ENCODE measurements around the gene TMEM140. TPM values are rescaled to one million over a fixed set of nuclear protein-coding genes. Genes with fewer than 3 reads are reported as not detected.

Gene TMEM140
- total RNA-seq, 2 experiments from 2014 or later: 6.2 to 7.6 TPM

GRCh38 chr7:135175931-135176330 is 28.1 kb downstream of the TMEM140 start:
- ChIA-PET CTCF (no interaction called here), POLR2A (no interaction called here)
- Mint-ChIP-seq H3K27ac (no peak overlapping the region), H3K4me3 (no peak overlapping the region), H3K9me3 (peaks cover 6% of the 10 kb centered on the region), H3K36me3 (ENCODE audit: low read depth) (peaks cover 7% of the 10 kb centered on the region), H3K27me3 (no peaks in the 10 kb centered on the region), H3K4me1 (ENCODE audit: low read depth) (peaks cover 11% of the 10 kb centered on the region)
- intact Hi-C loops (cut with micrococcal nuclease): no loop called here
- no peak for ATAC-seq
- no peak for DNase-seq
- TF ChIP-seq CTCF (IDR thresholded peaks at IDR 0.05): no peak

- DNase-seq (no peak), ATAC-seq (no peak)
- peaks cover 17% of the 10 kb centered on the region for H3K36me3 Mint-ChIP-seq (ENCODE audit: low read depth)
- H3K4me1 Mint-ChIP-seq (ENCODE audit: low read depth): peaks cover 4% of the 10 kb centered on the region
- intact Hi-C loops (cut with micrococcal nuclease): no loop called here
- H3K27ac Mint-ChIP-seq: no peak overlapping the region
- H3K27me3 Mint-ChIP-seq: no peaks in the 10 kb centered on the region
- H3K4me3 Mint-ChIP-seq: no peak overlapping the region
- H3K9me3 Mint-ChIP-seq: peaks cover 14% of the 10 kb centered on the region
- ChIA-PET CTCF (no interaction called here), POLR2A (no interaction called here)
- no peak for TF ChIP-seq CTCF (IDR thresholded peaks at IDR 0.05)
These were observed 29.3 kb downstream of the TMEM140 start for GRCh38 chr7:135177028-135177696.

- CTCF ChIA-PET: interaction anchor here (1.0 to 2.2 kb wide), 3 partner anchors 8 to 12 kb away, joined by 3 to 6 read pairs (median 3); partner anchors contain the start of gene CYREN
- no peaks in the 10 kb centered on the region for H3K27me3 Mint-ChIP-seq
- H3K27ac Mint-ChIP-seq: no peak overlapping the region
- H3K9me3 Mint-ChIP-seq: peaks cover 20% of the 10 kb centered on the region
- no peak for TF ChIP-seq CTCF (IDR thresholded peaks at IDR 0.05)
- intact Hi-C loops (cut with micrococcal nuclease): no loop called here
- no peak overlapping the region for H3K4me3 Mint-ChIP-seq
- POLR2A ChIA-PET: interaction anchor here (1.1 to 1.9 kb wide), 2 partner anchors 8 to 9 kb away, joined by 3 to 5 read pairs; partner anchors contain the start of gene CYREN
- H3K36me3 Mint-ChIP-seq (ENCODE audit: low read depth): peaks cover 29% of the 10 kb centered on the region
- H3K4me1 Mint-ChIP-seq (ENCODE audit: low read depth): no peaks in the 10 kb centered on the region
- DNase-seq: no peak
- ATAC-seq: no peak
These were observed 30.5 kb downstream of the TMEM140 start for GRCh38 chr7:135178364-135178763.

GRCh38 chr7:135179321-135179925 is 31.6 kb downstream of the TMEM140 start:
- peaks cover 20% of the 10 kb centered on the region for H3K9me3 Mint-ChIP-seq
- no peak overlapping the region for H3K4me3 Mint-ChIP-seq
- H3K36me3 Mint-ChIP-seq (ENCODE audit: low read depth): peaks cover 40% of the 10 kb centered on the region
- no peak for DNase-seq
- H3K27me3 Mint-ChIP-seq: no peaks in the 10 kb centered on the region
- TF ChIP-seq CTCF (IDR thresholded peaks at IDR 0.05): no peak
- H3K4me1 Mint-ChIP-seq (ENCODE audit: low read depth): no peaks in the 10 kb centered on the region
- POLR2A ChIA-PET: interaction anchor here (1.1 to 1.9 kb wide), 2 partner anchors 9 to 10 kb away, joined by 3 to 5 read pairs; partner anchors contain the start of gene CYREN
- H3K27ac Mint-ChIP-seq: no peak overlapping the region
- ATAC-seq: no peak
- intact Hi-C loops (cut with micrococcal nuclease): no loop called here
- CTCF ChIA-PET: interaction anchor here (1.2 to 2.2 kb wide), 2 partner anchors 9 to 19 kb away, joined by 3 to 6 read pairs; partner anchors contain the start of gene CYREN

- intact Hi-C loops (cut with micrococcal nuclease): no loop called here
- ChIA-PET POLR2A (no interaction called here), CTCF (interaction anchor here (1.2 to 2.2 kb wide), 2 partner anchors 9 to 18 kb away, joined by 3 to 6 read pairs; partner anchors contain the start of gene CYREN)
- Mint-ChIP-seq H3K9me3 (peaks cover 20% of the 10 kb centered on the region), H3K4me3 (no peak overlapping the region), H3K27me3 (no peaks in the 10 kb centered on the region), H3K27ac (no peak overlapping the region), H3K4me1 (ENCODE audit: low read depth) (no peaks in the 10 kb centered on the region), H3K36me3 (ENCODE audit: low read depth) (peaks cover 42% of the 10 kb centered on the region)
- DNase-seq: no peak
- no peak for ATAC-seq
- TF ChIP-seq CTCF (IDR thresholded peaks at IDR 0.05): no peak
These were observed 32.2 kb downstream of the TMEM140 start for GRCh38 chr7:135180122-135180521.
